Measurements from ENCODE around the gene HDAC9. TPM values are rescaled to one million over a fixed set of nuclear protein-coding genes. Genes with fewer than 3 reads are reported as not detected.

HDAC9 gene
- total RNA-seq, 1 donor from 2014 or later: 27.6 TPM

GRCh38 chr7:18708204-18708603 lies 212.7 kb downstream of the HDAC9 start:
- DNase-seq (ENCODE audit: low read depth): no peak
- Histone ChIP-seq H4K20me1 (ENCODE audit: insufficient read depth, low read length) (no peaks in the 10 kb centered on the region), H3K27ac (ENCODE audit: low read depth, low read length) (no peak overlapping the region), H3K36me3 (ENCODE audit: insufficient read depth, low read length) (no peaks in the 10 kb centered on the region), H3K27me3 (ENCODE audit: insufficient read depth, low read length) (no peaks in the 10 kb centered on the region), H3K4me2 (ENCODE audit: low read length) (no peak overlapping the region), H3K4me1 (ENCODE audit: insufficient read depth, low read length) (no peaks in the 10 kb centered on the region), H3K79me2 (ENCODE audit: insufficient read depth, low read length) (no peaks in the 10 kb centered on the region), H3K9me3 (ENCODE audit: insufficient read depth, low read depth, low read length) (no peaks in the 10 kb centered on the region), H3K9ac (ENCODE audit: low read length) (no peak overlapping the region), H2AFZ (ENCODE audit: low read depth, low read length) (no peak overlapping the region), H3K4me3 (ENCODE audit: insufficient read depth, low read depth, low read length) (no peak overlapping the region)
- Mint-ChIP-seq H3K27me3 (ENCODE audit: low read depth, unreplicated experiment) (no peaks in the 10 kb centered on the region), H3K27ac (ENCODE audit: unreplicated experiment) (no peak overlapping the region), H3K36me3 (ENCODE audit: low read depth, unreplicated experiment) (no peaks in the 10 kb centered on the region), H3K9me3 (ENCODE audit: unreplicated experiment) (no peaks in the 10 kb centered on the region), H3K4me1 (ENCODE audit: low read depth, unreplicated experiment) (peaks cover 6% of the 10 kb centered on the region), H3K4me3 (ENCODE audit: unreplicated experiment) (no peak overlapping the region)
- FAIRE-seq: no peak
- TF ChIP-seq EZH2 (IDR thresholded peaks at IDR 0.05; ENCODE audit: insufficient read depth, low read length) (no peak), CTCF (IDR thresholded peaks at IDR 0.05; ENCODE audit: insufficient read depth, low read depth, low read length) (no peak)

DNA sequence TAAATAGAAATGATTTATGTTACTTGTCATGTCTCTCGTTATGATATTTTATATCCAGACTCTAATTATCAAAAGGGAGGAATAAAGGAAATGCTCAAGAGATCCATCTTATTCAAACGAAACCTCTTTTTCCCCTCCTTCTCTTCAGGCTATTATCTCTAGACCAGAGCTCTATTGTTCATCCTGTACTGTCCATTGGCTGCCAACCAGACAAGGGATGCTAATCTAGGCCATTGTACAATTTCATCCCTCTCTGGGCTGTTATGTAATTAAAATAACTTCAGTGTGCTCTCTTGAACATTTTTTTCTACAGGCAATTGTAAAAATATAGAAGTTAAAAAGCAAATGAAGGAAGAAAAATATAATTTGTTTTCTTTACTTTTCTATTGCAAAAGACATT lies 220.4 kb downstream of the HDAC9 start:
- no peak for DNase-seq (ENCODE audit: low read depth)
- no peaks in the 10 kb centered on the region for H3K79me2 ChIP-seq (ENCODE audit: insufficient read depth, low read length)
- H2AFZ ChIP-seq (ENCODE audit: low read depth, low read length): no peak overlapping the region
- H3K36me3 ChIP-seq (ENCODE audit: insufficient read depth, low read length): no peaks in the 10 kb centered on the region
- no peaks in the 10 kb centered on the region for H4K20me1 ChIP-seq (ENCODE audit: insufficient read depth, low read length)
- H3K4me1 ChIP-seq (ENCODE audit: insufficient read depth, low read length): no peaks in the 10 kb centered on the region
- H3K27me3 ChIP-seq (ENCODE audit: insufficient read depth, low read length): no peaks in the 10 kb centered on the region
- no peaks in the 10 kb centered on the region for H3K9me3 ChIP-seq (ENCODE audit: insufficient read depth, low read depth, low read length)
- Mint-ChIP-seq H3K9me3 (ENCODE audit: unreplicated experiment) (no peaks in the 10 kb centered on the region), H3K36me3 (ENCODE audit: low read depth, unreplicated experiment) (no peaks in the 10 kb centered on the region), H3K4me1 (ENCODE audit: low read depth, unreplicated experiment) (no peaks in the 10 kb centered on the region), H3K27me3 (ENCODE audit: low read depth, unreplicated experiment) (no peaks in the 10 kb centered on the region), H3K27ac (ENCODE audit: unreplicated experiment) (no peak overlapping the region), H3K4me3 (ENCODE audit: unreplicated experiment) (no peak overlapping the region)
- no peak overlapping the region for H3K27ac ChIP-seq (ENCODE audit: low read depth, low read length)
- FAIRE-seq: no peak
- H3K4me3 ChIP-seq (ENCODE audit: insufficient read depth, low read depth, low read length): no peak overlapping the region
- no peak for TF ChIP-seq CTCF (IDR thresholded peaks at IDR 0.05; ENCODE audit: insufficient read depth, low read depth, low read length)
- no peak for TF ChIP-seq EZH2 (IDR thresholded peaks at IDR 0.05; ENCODE audit: insufficient read depth, low read length)
- no peak overlapping the region for H3K4me2 ChIP-seq (ENCODE audit: low read length)
- no peak overlapping the region for H3K9ac ChIP-seq (ENCODE audit: low read length)

DNA sequence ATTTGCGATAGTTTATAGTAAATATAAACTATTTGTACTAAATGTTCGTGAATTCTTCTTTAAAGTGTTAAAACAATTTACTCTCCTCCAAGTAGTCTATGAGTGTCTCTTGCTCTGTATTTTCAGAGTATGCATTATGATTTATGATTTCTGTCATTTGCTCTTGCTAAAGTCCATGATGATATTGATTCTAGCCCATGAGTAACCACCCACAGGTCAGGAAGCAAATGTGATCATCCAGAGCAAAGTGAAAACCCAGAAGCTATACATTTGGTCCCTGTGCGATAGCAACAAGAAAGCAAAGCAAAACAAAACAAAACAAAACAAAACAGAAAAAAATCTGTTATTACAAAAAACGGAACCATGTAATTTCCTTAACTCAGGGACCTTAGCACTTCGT lies 225.9 kb downstream of the HDAC9 start:
- no peak for TF ChIP-seq CTCF (IDR thresholded peaks at IDR 0.05; ENCODE audit: insufficient read depth, low read depth, low read length)
- TF ChIP-seq EZH2 (IDR thresholded peaks at IDR 0.05; ENCODE audit: insufficient read depth, low read length): no peak
- H4K20me1 ChIP-seq (ENCODE audit: insufficient read depth, low read length): no peaks in the 10 kb centered on the region
- no peak overlapping the region for H3K4me2 ChIP-seq (ENCODE audit: low read length)
- Mint-ChIP-seq H3K4me1 (ENCODE audit: low read depth, unreplicated experiment) (no peaks in the 10 kb centered on the region), H3K27ac (ENCODE audit: unreplicated experiment) (no peak overlapping the region), H3K27me3 (ENCODE audit: low read depth, unreplicated experiment) (no peaks in the 10 kb centered on the region), H3K36me3 (ENCODE audit: low read depth, unreplicated experiment) (no peaks in the 10 kb centered on the region), H3K4me3 (ENCODE audit: unreplicated experiment) (no peak overlapping the region), H3K9me3 (ENCODE audit: unreplicated experiment) (no peaks in the 10 kb centered on the region)
- H3K79me2 ChIP-seq (ENCODE audit: insufficient read depth, low read length): no peaks in the 10 kb centered on the region
- no peak overlapping the region for H3K4me3 ChIP-seq (ENCODE audit: insufficient read depth, low read depth, low read length)
- H3K27ac ChIP-seq (ENCODE audit: low read depth, low read length): no peak overlapping the region
- FAIRE-seq (no peak), DNase-seq (ENCODE audit: low read depth) (no peak)
- H2AFZ ChIP-seq (ENCODE audit: low read depth, low read length): no peak overlapping the region
- no peaks in the 10 kb centered on the region for H3K4me1 ChIP-seq (ENCODE audit: insufficient read depth, low read length)
- no peaks in the 10 kb centered on the region for H3K27me3 ChIP-seq (ENCODE audit: insufficient read depth, low read length)
- H3K9me3 ChIP-seq (ENCODE audit: insufficient read depth, low read depth, low read length): no peaks in the 10 kb centered on the region
- H3K36me3 ChIP-seq (ENCODE audit: insufficient read depth, low read length): no peaks in the 10 kb centered on the region
- H3K9ac ChIP-seq (ENCODE audit: low read length): no peak overlapping the region

Data from astrocyte (in vitro differentiated cells and primary cell).